Measurements from ENCODE around the gene ARHGAP15.

The ARHGAP15 gene

GRCh38 chr2:143608063-143608423 is 478.8 kb downstream of the ARHGAP15 start:
- no CpG with 5 or more reads among the region's 3 CpGs for WGBS (ENCODE audit: insufficient coverage, insufficient read length)
- Histone ChIP-seq H3K4me3 (ENCODE audit: low read length) (no peak overlapping the region), H3K27me3 (ENCODE audit: control insufficient read depth, insufficient read depth, low read length) (no peaks in the 10 kb centered on the region), H3K9me3 (ENCODE audit: control insufficient read depth, insufficient read depth, low read length) (no peaks in the 10 kb centered on the region), H3K36me3 (ENCODE audit: control insufficient read depth, insufficient read depth, low read length) (no peaks in the 10 kb centered on the region), H3K27ac (ENCODE audit: low read length) (no peak overlapping the region), H3K4me1 (ENCODE audit: control insufficient read depth, insufficient read depth, low read length) (peaks cover 2% of the 10 kb centered on the region; the same call in 1 of the 2 replicates)
- DNase-seq (ENCODE audit: low read depth, low spot score): no peak

GRCh38 chr2:143608758-143609157 is 479.5 kb downstream of the ARHGAP15 start:
- Histone ChIP-seq H3K36me3 (ENCODE audit: control insufficient read depth, insufficient read depth, low read length) (no peaks in the 10 kb centered on the region), H3K27ac (ENCODE audit: low read length) (no peak overlapping the region), H3K4me1 (ENCODE audit: control insufficient read depth, insufficient read depth, low read length) (no peaks in the 10 kb centered on the region), H3K9me3 (ENCODE audit: control insufficient read depth, insufficient read depth, low read length) (no peaks in the 10 kb centered on the region), H3K27me3 (ENCODE audit: control insufficient read depth, insufficient read depth, low read length) (no peaks in the 10 kb centered on the region), H3K4me3 (ENCODE audit: low read length) (no peak overlapping the region)
- no peak for DNase-seq (ENCODE audit: low read depth, low spot score)

GRCh38 chr2:143611336-143611735 is 482.1 kb downstream of the ARHGAP15 start:
- H3K27ac ChIP-seq (ENCODE audit: low read length): no peak overlapping the region
- no peaks in the 10 kb centered on the region for H3K9me3 ChIP-seq (ENCODE audit: control insufficient read depth, insufficient read depth, low read length)
- no peak overlapping the region for H3K4me3 ChIP-seq (ENCODE audit: low read length)
- no peaks in the 10 kb centered on the region for H3K27me3 ChIP-seq (ENCODE audit: control insufficient read depth, insufficient read depth, low read length)
- no peaks in the 10 kb centered on the region for H3K36me3 ChIP-seq (ENCODE audit: control insufficient read depth, insufficient read depth, low read length)
- no peak for DNase-seq (ENCODE audit: low read depth, low spot score)
- WGBS (ENCODE audit: insufficient coverage, insufficient read length): no CpG with 5 or more reads among the region's 4 CpGs
- H3K4me1 ChIP-seq (ENCODE audit: control insufficient read depth, insufficient read depth, low read length): no peaks in the 10 kb centered on the region

GRCh38 chr2:143615562-143615961 is 486.3 kb downstream of the ARHGAP15 start:
- Histone ChIP-seq H3K4me3 (ENCODE audit: low read length) (no peak overlapping the region), H3K4me1 (ENCODE audit: control insufficient read depth, insufficient read depth, low read length) (no peaks in the 10 kb centered on the region), H3K9me3 (ENCODE audit: control insufficient read depth, insufficient read depth, low read length) (no peaks in the 10 kb centered on the region), H3K27me3 (ENCODE audit: control insufficient read depth, insufficient read depth, low read length) (no peaks in the 10 kb centered on the region), H3K36me3 (ENCODE audit: control insufficient read depth, insufficient read depth, low read length) (no peaks in the 10 kb centered on the region), H3K27ac (ENCODE audit: low read length) (no peak overlapping the region)
- no CpG with 5 or more reads among the region's 4 CpGs for WGBS (ENCODE audit: insufficient coverage, insufficient read length)
- no peak for DNase-seq (ENCODE audit: low read depth, low spot score)

GRCh38 chr2:143616452-143616851 is 487.2 kb downstream of the ARHGAP15 start:
- Histone ChIP-seq H3K27ac (ENCODE audit: low read length) (no peak overlapping the region), H3K27me3 (ENCODE audit: control insufficient read depth, insufficient read depth, low read length) (no peaks in the 10 kb centered on the region), H3K9me3 (ENCODE audit: control insufficient read depth, insufficient read depth, low read length) (no peaks in the 10 kb centered on the region), H3K36me3 (ENCODE audit: control insufficient read depth, insufficient read depth, low read length) (no peaks in the 10 kb centered on the region), H3K4me1 (ENCODE audit: control insufficient read depth, insufficient read depth, low read length) (no peaks in the 10 kb centered on the region), H3K4me3 (ENCODE audit: low read length) (no peak overlapping the region)
- DNase-seq (ENCODE audit: low read depth, low spot score): no peak
- WGBS (ENCODE audit: insufficient coverage, insufficient read length): no CpG with 5 or more reads among the region's 6 CpGs

- Histone ChIP-seq H3K27ac (ENCODE audit: low read length) (no peak overlapping the region), H3K4me3 (ENCODE audit: low read length) (no peak overlapping the region), H3K36me3 (ENCODE audit: control insufficient read depth, insufficient read depth, low read length) (no peaks in the 10 kb centered on the region), H3K9me3 (ENCODE audit: control insufficient read depth, insufficient read depth, low read length) (no peaks in the 10 kb centered on the region), H3K27me3 (ENCODE audit: control insufficient read depth, insufficient read depth, low read length) (no peaks in the 10 kb centered on the region), H3K4me1 (ENCODE audit: control insufficient read depth, insufficient read depth, low read length) (no peaks in the 10 kb centered on the region)
- DNase-seq (ENCODE audit: low read depth, low spot score): no peak
- no CpG with 5 or more reads among the region's 2 CpGs for WGBS (ENCODE audit: insufficient coverage, insufficient read length)
These were observed 488.7 kb downstream of the ARHGAP15 start for GRCh38 chr2:143617803-143618415.

- H3K4me1 ChIP-seq (ENCODE audit: control insufficient read depth, insufficient read depth, low read length): no peaks in the 10 kb centered on the region
- WGBS (ENCODE audit: insufficient coverage, insufficient read length): no CpG with 5 or more reads among the region's 2 CpGs
- H3K9me3 ChIP-seq (ENCODE audit: control insufficient read depth, insufficient read depth, low read length): no peaks in the 10 kb centered on the region
- no peaks in the 10 kb centered on the region for H3K27me3 ChIP-seq (ENCODE audit: control insufficient read depth, insufficient read depth, low read length)
- no peaks in the 10 kb centered on the region for H3K36me3 ChIP-seq (ENCODE audit: control insufficient read depth, insufficient read depth, low read length)
- DNase-seq (ENCODE audit: low read depth, low spot score): no peak
- H3K27ac ChIP-seq (ENCODE audit: low read length): no peak overlapping the region
- H3K4me3 ChIP-seq (ENCODE audit: low read length): no peak overlapping the region
These were observed 492.9 kb downstream of the ARHGAP15 start for GRCh38 chr2:143622106-143622505.

GRCh38 chr2:143623231-143623908 is 494.2 kb downstream of the ARHGAP15 start:
- no peak for DNase-seq (ENCODE audit: low read depth, low spot score)
- H3K4me3 ChIP-seq (ENCODE audit: low read length): no peak overlapping the region

GRCh38 chr2:143623909-143624260 is 494.7 kb downstream of the ARHGAP15 start:
- Histone ChIP-seq H3K27ac (ENCODE audit: low read length) (no peak overlapping the region), H3K4me1 (ENCODE audit: control insufficient read depth, insufficient read depth, low read length) (no peaks in the 10 kb centered on the region), H3K27me3 (ENCODE audit: control insufficient read depth, insufficient read depth, low read length) (no peaks in the 10 kb centered on the region), H3K9me3 (ENCODE audit: control insufficient read depth, insufficient read depth, low read length) (no peaks in the 10 kb centered on the region), H3K4me3 (ENCODE audit: low read length) (no peak overlapping the region), H3K36me3 (ENCODE audit: control insufficient read depth, insufficient read depth, low read length) (no peaks in the 10 kb centered on the region)
- DNase-seq (ENCODE audit: low read depth, low spot score): no peak
- WGBS (ENCODE audit: insufficient coverage, insufficient read length): no CpG with 5 or more reads among the region's 8 CpGs

More at GRCh38 chr2:143623231-143623908, 494.2 kb downstream of the ARHGAP15 start:
- Histone ChIP-seq H3K36me3 (ENCODE audit: control insufficient read depth, insufficient read depth, low read length) (no peaks in the 10 kb centered on the region), H3K4me1 (ENCODE audit: control insufficient read depth, insufficient read depth, low read length) (no peaks in the 10 kb centered on the region), H3K27ac (ENCODE audit: low read length) (no peak overlapping the region), H3K27me3 (ENCODE audit: control insufficient read depth, insufficient read depth, low read length) (no peaks in the 10 kb centered on the region), H3K9me3 (ENCODE audit: control insufficient read depth, insufficient read depth, low read length) (no peaks in the 10 kb centered on the region)
- whole genome bisulfite sequencing (ENCODE audit: insufficient coverage, insufficient read length): no CpG with 5 or more reads among the region's 6 CpGs

- no peaks in the 10 kb centered on the region for H3K4me1 ChIP-seq (ENCODE audit: control insufficient read depth, insufficient read depth, low read length)
- H3K4me3 ChIP-seq (ENCODE audit: low read length): no peak overlapping the region
- no peak for DNase-seq (ENCODE audit: low read depth, low spot score)
- no peaks in the 10 kb centered on the region for H3K36me3 ChIP-seq (ENCODE audit: control insufficient read depth, insufficient read depth, low read length)
- no peaks in the 10 kb centered on the region for H3K27me3 ChIP-seq (ENCODE audit: control insufficient read depth, insufficient read depth, low read length)
- no peaks in the 10 kb centered on the region for H3K9me3 ChIP-seq (ENCODE audit: control insufficient read depth, insufficient read depth, low read length)
- no peak overlapping the region for H3K27ac ChIP-seq (ENCODE audit: low read length)
These were observed 500.1 kb downstream of the ARHGAP15 start for GRCh38 chr2:143629340-143629739.

GRCh38 chr2:143632751-143633374 is 503.6 kb downstream of the ARHGAP15 start:
- DNase-seq (ENCODE audit: low read depth, low spot score): no peak
- no peak overlapping the region for H3K4me3 ChIP-seq (ENCODE audit: low read length)
- WGBS (ENCODE audit: insufficient coverage, insufficient read length): no CpG with 5 or more reads among the region's 3 CpGs
- no peak overlapping the region for H3K27ac ChIP-seq (ENCODE audit: low read length)
- no peaks in the 10 kb centered on the region for H3K9me3 ChIP-seq (ENCODE audit: control insufficient read depth, insufficient read depth, low read length)
- H3K27me3 ChIP-seq (ENCODE audit: control insufficient read depth, insufficient read depth, low read length): no peaks in the 10 kb centered on the region
- no peaks in the 10 kb centered on the region for H3K4me1 ChIP-seq (ENCODE audit: control insufficient read depth, insufficient read depth, low read length)
- no peaks in the 10 kb centered on the region for H3K36me3 ChIP-seq (ENCODE audit: control insufficient read depth, insufficient read depth, low read length)

Data from iPS DF 6.9 (cell line).